SK-N-DZ (cell line): ENCODE measurements around the gene ZNF212.

Experiments used
- small RNA-seq, 2 experiments: library from RNA; depleted of rRNA; stranded (forward); fragments of <200 nt; gene quantifications; one replicate each; pipeline ENCODE3, GENCODE V24; 2014

Gene ZNF212

Small RNAs within 50 kb of the gene (small RNA-seq; reads per million reads assigned to genes)
- gene AC004890.1 = 0 to 0.03 reads per million in 2 experiments
